ENCODE results near the gene COL4A2. TPM values are rescaled to one million over a fixed set of nuclear protein-coding genes. Genes with fewer than 3 reads are reported as not detected.

The COL4A2 gene
- total RNA-seq, 1 experiment from 2014 or later: 74.5 TPM

DNA sequence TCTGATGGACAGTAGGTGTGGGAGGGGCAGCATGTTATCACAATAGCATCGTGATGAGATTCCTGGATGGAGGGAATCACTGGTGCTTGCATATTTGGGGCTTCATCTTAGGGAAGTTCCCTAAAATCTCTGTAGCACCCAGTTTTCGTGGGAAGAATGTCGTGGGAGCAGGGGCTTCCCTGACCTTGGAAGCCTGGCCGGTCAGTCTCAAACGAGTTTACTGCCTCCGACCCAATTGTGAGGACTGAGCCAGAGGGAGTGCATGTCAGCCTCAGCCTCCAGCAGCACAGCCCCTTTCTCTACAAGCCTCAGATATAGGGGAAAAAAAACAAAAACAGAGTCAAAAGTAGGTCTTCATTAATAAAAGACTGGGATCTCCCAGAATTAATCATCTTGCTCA is 32.2 kb downstream of the COL4A2 start:
- H3K9me3 ChIP-seq (ENCODE audit: low read length): no peaks in the 10 kb centered on the region
- BruUV-seq (replicated peaks): no TSS peak
- intact Hi-C loops (cut with micrococcal nuclease): no loop called here
- no peaks in the 10 kb centered on the region for H3K9me2 ChIP-seq (replicated peaks; ENCODE audit: low read length)
- DNase-seq: no peak
- H3K27me3 ChIP-seq (ENCODE audit: low read length): no peaks in the 10 kb centered on the region
- ATAC-seq: no peak
- peaks cover 19% of the 10 kb centered on the region for H3K4me1 ChIP-seq (ENCODE audit: insufficient read depth, low read length)
- no peak overlapping the region for H3K9ac ChIP-seq (ENCODE audit: low read length)
- no peak overlapping the region for H2AFZ ChIP-seq (ENCODE audit: low read length)
- ChIA-PET CTCF (no interaction called here), POLR2A (ENCODE audit: unreplicated experiment) (no interaction called here)
- peaks cover 26% of the 10 kb centered on the region for H3K79me2 ChIP-seq (ENCODE audit: low read length)
- H3K27ac ChIP-seq (ENCODE audit: low read length): no peak overlapping the region
- no peaks in the 10 kb centered on the region for H3F3A ChIP-seq (ENCODE audit: low read length, unreplicated experiment)
- no peaks in the 10 kb centered on the region for H4K20me1 ChIP-seq (ENCODE audit: low read length)
- no peak for TF ChIP-seq EZH2phosphoT487 (IDR thresholded peaks at IDR 0.05; ENCODE audit: borderline replicate concordance, low read length)
- no peak for TF ChIP-seq CTCF (conservative IDR thresholded peaks at IDR 0.05; ENCODE audit: low read depth, low read length)
- TF ChIP-seq EZH2 (IDR thresholded peaks at IDR 0.05; ENCODE audit: low read length, unreplicated experiment): no peak
- no peaks in the 10 kb centered on the region for H3K36me3 ChIP-seq (ENCODE audit: low read depth, low read length)
- H3K4me2 ChIP-seq (ENCODE audit: low read length): no peak overlapping the region
- H3K4me3 ChIP-seq (ENCODE audit: low read length): no peak overlapping the region

GRCh38 chr13:110339975-110340550 is 33.0 kb downstream of the COL4A2 start:
- no peak for ATAC-seq
- no peaks in the 10 kb centered on the region for H4K20me1 ChIP-seq (ENCODE audit: low read length)
- H3K79me2 ChIP-seq (ENCODE audit: low read length): peaks cover 34% of the 10 kb centered on the region

More at GRCh38 chr13:110339975-110340550, 33.0 kb downstream of the COL4A2 start:
- peaks cover 27% of the 10 kb centered on the region for H3K4me1 ChIP-seq (ENCODE audit: insufficient read depth, low read length)
- ChIA-PET CTCF (no interaction called here), POLR2A (ENCODE audit: unreplicated experiment) (interaction anchor here (0.5 kb wide), 1 partner anchor 221 kb away, joined by 6 read pairs; the partner anchor contains the start of gene RAB20)
- no peaks in the 10 kb centered on the region for H3K9me3 ChIP-seq (ENCODE audit: low read length)
- DNase-seq: no peak
- no peaks in the 10 kb centered on the region for H3K36me3 ChIP-seq (ENCODE audit: low read depth, low read length)
- intact Hi-C loops (cut with micrococcal nuclease): no loop called here
- no peak overlapping the region for H3K9ac ChIP-seq (ENCODE audit: low read length)
- H3K27me3 ChIP-seq (ENCODE audit: low read length): no peaks in the 10 kb centered on the region
- no peak overlapping the region for H3K4me2 ChIP-seq (ENCODE audit: low read length)
- no peak for TF ChIP-seq EZH2 (IDR thresholded peaks at IDR 0.05; ENCODE audit: low read length, unreplicated experiment)
- no peak for TF ChIP-seq EZH2phosphoT487 (IDR thresholded peaks at IDR 0.05; ENCODE audit: borderline replicate concordance, low read length)
- no peak for TF ChIP-seq CTCF (conservative IDR thresholded peaks at IDR 0.05; ENCODE audit: low read depth, low read length)
- H3K4me3 ChIP-seq (ENCODE audit: low read length): no peak overlapping the region
- no TSS peak for BruUV-seq (replicated peaks)
- no peaks in the 10 kb centered on the region for H3F3A ChIP-seq (ENCODE audit: low read length, unreplicated experiment)
- no peaks in the 10 kb centered on the region for H3K9me2 ChIP-seq (replicated peaks; ENCODE audit: low read length)
- H3K27ac ChIP-seq (ENCODE audit: low read length): no peak overlapping the region
- no peak overlapping the region for H2AFZ ChIP-seq (ENCODE audit: low read length)
